Right lobe of liver (tissue), 4 donors: ENCODE results near the gene GOT1.

ENCODE experiments used
- POLR2A ChIP-seq: fragments of 450-650 bp; IDR thresholded peaks from one replicate; pipeline ENCODE4 v1.6.1; 2017; ENCODE audit warnings: antibody characterized with exemption, mild to moderate bottlenecking
- TF ChIP-seq, protein P1 (sequence below), 4 donors: fragments of 200-600 bp in 3 of 4; fragments of 450-650 bp in 1 of 4; IDR thresholded peaks; one replicate each; pipeline versions ENCODE4 v1.5.1 to v1.8.0; 2016 to 2022; ENCODE audit warnings: antibody characterized with exemption in 4 of 4, mild to moderate bottlenecking in 2 of 4
- donor health status: DM: no; HTN: no; CAD: no.
- donor health status: DM: no; HTN: no; CAD: no.
- donor health status: DM: no; HTN: yes; CAD: no.

DNA sequence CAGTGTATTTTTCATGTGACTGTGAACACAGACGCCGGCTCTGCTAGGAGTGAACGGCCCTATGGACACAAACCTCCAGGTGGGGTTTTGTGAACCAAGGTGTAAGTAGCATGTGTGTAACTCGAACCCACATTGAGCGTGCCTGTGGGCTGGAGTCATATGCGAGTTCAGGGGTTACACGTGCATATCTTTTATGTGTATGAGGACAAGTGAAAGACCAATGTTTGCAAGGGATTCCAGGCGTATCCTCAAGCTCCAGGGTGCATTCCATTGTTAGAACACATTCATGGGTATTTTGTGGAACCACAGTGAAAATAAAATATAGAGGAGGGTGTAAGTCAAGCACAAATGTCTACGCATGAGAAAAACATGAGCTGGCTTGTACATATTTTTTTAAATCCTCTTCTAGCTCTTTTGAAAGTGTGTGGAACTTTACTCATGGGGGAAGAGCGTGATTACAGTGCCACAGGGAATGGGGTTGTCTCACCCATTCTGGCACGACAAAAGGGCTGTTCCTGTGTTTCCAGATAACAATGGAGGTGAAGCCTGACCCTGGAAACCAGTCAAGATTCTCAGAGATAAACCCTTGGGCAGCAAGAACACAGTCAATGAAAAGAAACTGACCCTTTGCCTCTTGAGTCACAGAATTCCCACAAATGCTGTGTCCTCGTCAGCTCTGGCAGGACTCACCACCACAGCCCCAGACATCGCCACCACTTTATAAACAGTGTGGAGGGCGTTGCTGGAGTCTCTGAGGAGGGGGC, 37.0 kb upstream of the GOT1 start:
- TF ChIP-seq, protein P1, sequence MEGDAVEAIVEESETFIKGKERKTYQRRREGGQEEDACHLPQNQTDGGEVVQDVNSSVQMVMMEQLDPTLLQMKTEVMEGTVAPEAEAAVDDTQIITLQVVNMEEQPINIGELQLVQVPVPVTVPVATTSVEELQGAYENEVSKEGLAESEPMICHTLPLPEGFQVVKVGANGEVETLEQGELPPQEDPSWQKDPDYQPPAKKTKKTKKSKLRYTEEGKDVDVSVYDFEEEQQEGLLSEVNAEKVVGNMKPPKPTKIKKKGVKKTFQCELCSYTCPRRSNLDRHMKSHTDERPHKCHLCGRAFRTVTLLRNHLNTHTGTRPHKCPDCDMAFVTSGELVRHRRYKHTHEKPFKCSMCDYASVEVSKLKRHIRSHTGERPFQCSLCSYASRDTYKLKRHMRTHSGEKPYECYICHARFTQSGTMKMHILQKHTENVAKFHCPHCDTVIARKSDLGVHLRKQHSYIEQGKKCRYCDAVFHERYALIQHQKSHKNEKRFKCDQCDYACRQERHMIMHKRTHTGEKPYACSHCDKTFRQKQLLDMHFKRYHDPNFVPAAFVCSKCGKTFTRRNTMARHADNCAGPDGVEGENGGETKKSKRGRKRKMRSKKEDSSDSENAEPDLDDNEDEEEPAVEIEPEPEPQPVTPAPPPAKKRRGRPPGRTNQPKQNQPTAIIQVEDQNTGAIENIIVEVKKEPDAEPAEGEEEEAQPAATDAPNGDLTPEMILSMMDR (IDR thresholded peaks at IDR 0.05), result no peak
- TF ChIP-seq POLR2A, result no peak
